ENCODE data around the gene TRIM65. TPM values are rescaled to one million over a fixed set of nuclear protein-coding genes. Genes with fewer than 3 reads are reported as not detected.
A peak's percentile ranks its signal among the peaks of the same experiment; 100 is the strongest.

The TRIM65 gene
- total and polyA plus RNA-seq, 2 of the 13 experiments (the other 11 are each of a cell fraction or from before 2014, with no cell fraction given) = 10.3 to 22.4 TPM

GRCh38 chr17:75847614-75848522 lies 48.9 kb downstream of the TRIM65 start (continued):
- no peak for TF ChIP-seq ZBTB34 (CRISPR knock-in tag; IDR thresholded peaks at IDR 0.05)
- TF ChIP-seq, protein P1, sequence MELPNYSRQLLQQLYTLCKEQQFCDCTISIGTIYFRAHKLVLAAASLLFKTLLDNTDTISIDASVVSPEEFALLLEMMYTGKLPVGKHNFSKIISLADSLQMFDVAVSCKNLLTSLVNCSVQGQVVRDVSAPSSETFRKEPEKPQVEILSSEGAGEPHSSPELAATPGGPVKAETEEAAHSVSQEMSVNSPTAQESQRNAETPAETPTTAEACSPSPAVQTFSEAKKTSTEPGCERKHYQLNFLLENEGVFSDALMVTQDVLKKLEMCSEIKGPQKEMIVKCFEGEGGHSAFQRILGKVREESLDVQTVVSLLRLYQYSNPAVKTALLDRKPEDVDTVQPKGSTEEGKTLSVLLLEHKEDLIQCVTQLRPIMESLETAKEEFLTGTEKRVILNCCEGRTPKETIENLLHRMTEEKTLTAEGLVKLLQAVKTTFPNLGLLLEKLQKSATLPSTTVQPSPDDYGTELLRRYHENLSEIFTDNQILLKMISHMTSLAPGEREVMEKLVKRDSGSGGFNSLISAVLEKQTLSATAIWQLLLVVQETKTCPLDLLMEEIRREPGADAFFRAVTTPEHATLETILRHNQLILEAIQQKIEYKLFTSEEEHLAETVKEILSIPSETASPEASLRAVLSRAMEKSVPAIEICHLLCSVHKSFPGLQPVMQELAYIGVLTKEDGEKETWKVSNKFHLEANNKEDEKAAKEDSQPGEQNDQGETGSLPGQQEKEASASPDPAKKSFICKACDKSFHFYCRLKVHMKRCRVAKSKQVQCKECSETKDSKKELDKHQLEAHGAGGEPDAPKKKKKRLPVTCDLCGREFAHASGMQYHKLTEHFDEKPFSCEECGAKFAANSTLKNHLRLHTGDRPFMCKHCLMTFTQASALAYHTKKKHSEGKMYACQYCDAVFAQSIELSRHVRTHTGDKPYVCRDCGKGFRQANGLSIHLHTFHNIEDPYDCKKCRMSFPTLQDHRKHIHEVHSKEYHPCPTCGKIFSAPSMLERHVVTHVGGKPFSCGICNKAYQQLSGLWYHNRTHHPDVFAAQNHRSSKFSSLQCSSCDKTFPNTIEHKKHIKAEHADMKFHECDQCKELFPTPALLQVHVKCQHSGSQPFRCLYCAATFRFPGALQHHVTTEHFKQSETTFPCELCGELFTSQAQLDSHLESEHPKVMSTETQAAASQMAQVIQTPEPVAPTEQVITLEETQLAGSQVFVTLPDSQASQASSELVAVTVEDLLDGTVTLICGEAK (IDR thresholded peaks at IDR 0.05) = no peak
- TF ChIP-seq, protein P1 (CRISPR knock-in tag; IDR thresholded peaks at IDR 0.05) = peak; percentile 27; the same call in 1 of the 2 replicates
- TF ChIP-seq ZNF619 (CRISPR knock-in tag; IDR thresholded peaks at IDR 0.05) = no peak
- no peak for TF ChIP-seq ZMYM4 (CRISPR knock-in tag; IDR thresholded peaks at IDR 0.05)
- no peak for TF ChIP-seq FOXP1 (IDR thresholded peaks at IDR 0.05)
- TF ChIP-seq FOXP1 (CRISPR knock-in tag; IDR thresholded peaks at IDR 0.05) = no peak
- no peak for TF ChIP-seq AKAP8 (CRISPR knock-in tag; IDR thresholded peaks at IDR 0.05)
- TF ChIP-seq ZNF780A (CRISPR knock-in tag; IDR thresholded peaks at IDR 0.05) = no peak
- 0 out of 2 replicates have a peak, but pooled peaks have one; percentile 4 for TF ChIP-seq GABPB1 (CRISPR knock-in tag; IDR thresholded peaks at IDR 0.05)
- TF ChIP-seq LCORL (IDR thresholded peaks at IDR 0.05) = no peak
- no peak for TF ChIP-seq LCORL (CRISPR knock-in tag; IDR thresholded peaks at IDR 0.05)
- TF ChIP-seq ZBTB3 (CRISPR knock-in tag; IDR thresholded peaks at IDR 0.05; ENCODE audit: borderline replicate concordance, low read depth) = no peak
- TF ChIP-seq, protein P2, sequence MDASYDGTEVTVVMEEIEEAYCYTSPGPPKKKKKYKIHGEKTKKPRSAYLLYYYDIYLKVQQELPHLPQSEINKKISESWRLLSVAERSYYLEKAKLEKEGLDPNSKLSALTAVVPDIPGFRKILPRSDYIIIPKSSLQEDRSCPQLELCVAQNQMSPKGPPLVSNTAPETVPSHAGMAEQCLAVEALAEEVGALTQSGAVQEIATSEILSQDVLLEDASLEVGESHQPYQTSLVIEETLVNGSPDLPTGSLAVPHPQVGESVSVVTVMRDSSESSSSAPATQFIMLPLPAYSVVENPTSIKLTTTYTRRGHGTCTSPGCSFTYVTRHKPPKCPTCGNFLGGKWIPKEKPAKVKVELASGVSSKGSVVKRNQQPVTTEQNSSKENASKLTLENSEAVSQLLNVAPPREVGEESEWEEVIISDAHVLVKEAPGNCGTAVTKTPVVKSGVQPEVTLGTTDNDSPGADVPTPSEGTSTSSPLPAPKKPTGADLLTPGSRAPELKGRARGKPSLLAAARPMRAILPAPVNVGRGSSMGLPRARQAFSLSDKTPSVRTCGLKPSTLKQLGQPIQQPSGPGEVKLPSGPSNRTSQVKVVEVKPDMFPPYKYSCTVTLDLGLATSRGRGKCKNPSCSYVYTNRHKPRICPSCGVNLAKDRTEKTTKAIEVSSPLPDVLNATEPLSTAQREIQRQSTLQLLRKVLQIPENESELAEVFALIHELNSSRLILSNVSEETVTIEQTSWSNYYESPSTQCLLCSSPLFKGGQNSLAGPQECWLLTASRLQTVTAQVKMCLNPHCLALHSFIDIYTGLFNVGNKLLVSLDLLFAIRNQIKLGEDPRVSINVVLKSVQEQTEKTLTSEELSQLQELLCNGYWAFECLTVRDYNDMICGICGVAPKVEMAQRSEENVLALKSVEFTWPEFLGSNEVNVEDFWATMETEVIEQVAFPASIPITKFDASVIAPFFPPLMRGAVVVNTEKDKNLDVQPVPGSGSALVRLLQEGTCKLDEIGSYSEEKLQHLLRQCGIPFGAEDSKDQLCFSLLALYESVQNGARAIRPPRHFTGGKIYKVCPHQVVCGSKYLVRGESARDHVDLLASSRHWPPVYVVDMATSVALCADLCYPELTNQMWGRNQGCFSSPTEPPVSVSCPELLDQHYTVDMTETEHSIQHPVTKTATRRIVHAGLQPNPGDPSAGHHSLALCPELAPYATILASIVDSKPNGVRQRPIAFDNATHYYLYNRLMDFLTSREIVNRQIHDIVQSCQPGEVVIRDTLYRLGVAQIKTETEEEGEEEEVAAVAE (CRISPR knock-in tag; IDR thresholded peaks at IDR 0.05; ENCODE audit: borderline replicate concordance) = no peak

Data from HepG2 (cell line).